GM19035 (cell line): ENCODE measurements around the gene INSYN2A.

Experiments
- ATAC-seq: cut with Tn5 transposase; IDR thresholded peaks from one replicate; pipeline ENCODE4 v1.9.1; 2021; ENCODE audit not compliant: unreplicated experiment

The INSYN2A gene

GRCh38 chr10:127154831-127155620, 41.4 kb downstream of the INSYN2A start:
- ATAC-seq: no peak

GRCh38 chr10:127153181-127153580, 43.2 kb downstream of the INSYN2A start:
- no peak for ATAC-seq

GRCh38 chr10:127151981-127152699, 44.3 kb downstream of the INSYN2A start:
- no peak for ATAC-seq

GRCh38 chr10:127151541-127151940, 44.9 kb downstream of the INSYN2A start:
- no peak for ATAC-seq

GRCh38 chr10:127150136-127150535, 46.3 kb downstream of the INSYN2A start:
- ATAC-seq: no peak

GRCh38 chr10:127149501-127150081, 46.8 kb downstream of the INSYN2A start:
- no peak for ATAC-seq

GRCh38 chr10:127148933-127149220, 47.5 kb downstream of the INSYN2A start:
- no peak for ATAC-seq

GRCh38 chr10:127148066-127148932, 48.1 kb downstream of the INSYN2A start:
- ATAC-seq: no peak

GRCh38 chr10:127146661-127147060, 49.7 kb downstream of the INSYN2A start:
- ATAC-seq: no peak
